ENCODE measurements around the gene HOXC12.

GRCh38 chr12:53974084-53975063 lies 19.7 kb downstream of the HOXC12 start, which contains the start of gene HOTAIR:
- TF ChIP-seq, protein P1, sequence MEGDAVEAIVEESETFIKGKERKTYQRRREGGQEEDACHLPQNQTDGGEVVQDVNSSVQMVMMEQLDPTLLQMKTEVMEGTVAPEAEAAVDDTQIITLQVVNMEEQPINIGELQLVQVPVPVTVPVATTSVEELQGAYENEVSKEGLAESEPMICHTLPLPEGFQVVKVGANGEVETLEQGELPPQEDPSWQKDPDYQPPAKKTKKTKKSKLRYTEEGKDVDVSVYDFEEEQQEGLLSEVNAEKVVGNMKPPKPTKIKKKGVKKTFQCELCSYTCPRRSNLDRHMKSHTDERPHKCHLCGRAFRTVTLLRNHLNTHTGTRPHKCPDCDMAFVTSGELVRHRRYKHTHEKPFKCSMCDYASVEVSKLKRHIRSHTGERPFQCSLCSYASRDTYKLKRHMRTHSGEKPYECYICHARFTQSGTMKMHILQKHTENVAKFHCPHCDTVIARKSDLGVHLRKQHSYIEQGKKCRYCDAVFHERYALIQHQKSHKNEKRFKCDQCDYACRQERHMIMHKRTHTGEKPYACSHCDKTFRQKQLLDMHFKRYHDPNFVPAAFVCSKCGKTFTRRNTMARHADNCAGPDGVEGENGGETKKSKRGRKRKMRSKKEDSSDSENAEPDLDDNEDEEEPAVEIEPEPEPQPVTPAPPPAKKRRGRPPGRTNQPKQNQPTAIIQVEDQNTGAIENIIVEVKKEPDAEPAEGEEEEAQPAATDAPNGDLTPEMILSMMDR (conservative IDR thresholded peaks at IDR 0.05; ENCODE audit: low read length) = no peak
- TF ChIP-seq EZH2phosphoT487 (IDR thresholded peaks at IDR 0.05; ENCODE audit: borderline replicate concordance, low read depth, low read length) = no peak

Measured in OCI-LY7 (cell line).